UCSD-AML1 (cell line): Measurements from ENCODE around the gene EXOC7.
"Not testable (repeated sequence)": the region's sequence is repeated elsewhere in the genome, so short reads cannot be mapped to it uniquely, and the experiment has no call there.

ENCODE experiments used
- DNase-seq: peaks from one replicate; lab custom pipeline; 2025; ENCODE audit not compliant: unreplicated experiment; lab: John Stamatoyannopoulos, UW

EXOC7 gene

DNA sequence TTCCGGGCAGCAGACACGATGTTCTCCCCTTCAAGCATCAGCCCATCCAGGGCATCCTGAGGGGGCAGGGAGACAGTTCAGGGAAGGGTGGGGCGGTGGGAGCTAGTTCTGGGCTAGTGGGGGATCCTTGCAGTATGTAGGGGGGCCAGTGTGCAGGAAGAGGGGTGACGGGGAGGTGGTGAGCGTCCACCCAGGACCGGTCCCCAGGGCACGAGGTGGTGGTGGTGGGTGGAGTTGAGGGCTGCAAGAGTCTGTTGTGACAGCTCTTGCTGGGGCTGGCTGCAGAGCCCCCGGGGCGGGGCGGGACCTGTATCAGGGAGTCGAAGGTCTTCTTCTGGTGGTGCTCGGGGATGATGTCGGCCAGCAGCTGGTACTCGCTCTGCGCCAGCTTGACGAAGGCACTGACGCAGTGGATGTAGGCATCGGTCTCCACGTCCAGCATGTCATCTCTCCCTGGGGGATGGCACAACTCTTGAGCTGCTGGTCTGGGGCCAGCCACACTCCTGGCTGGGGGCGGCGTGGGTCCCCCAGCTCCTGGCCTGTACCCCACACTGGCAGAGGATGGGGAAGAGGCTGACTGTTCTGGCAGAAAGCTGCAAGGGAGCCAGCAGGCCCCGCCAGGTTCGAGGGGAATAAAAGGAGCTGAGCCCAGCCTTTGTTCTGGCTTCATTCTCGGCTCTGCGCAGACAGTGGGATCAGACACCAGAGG lies 14.6 kb downstream of the EXOC7 start:
- DNase-seq, result no peak

DNA sequence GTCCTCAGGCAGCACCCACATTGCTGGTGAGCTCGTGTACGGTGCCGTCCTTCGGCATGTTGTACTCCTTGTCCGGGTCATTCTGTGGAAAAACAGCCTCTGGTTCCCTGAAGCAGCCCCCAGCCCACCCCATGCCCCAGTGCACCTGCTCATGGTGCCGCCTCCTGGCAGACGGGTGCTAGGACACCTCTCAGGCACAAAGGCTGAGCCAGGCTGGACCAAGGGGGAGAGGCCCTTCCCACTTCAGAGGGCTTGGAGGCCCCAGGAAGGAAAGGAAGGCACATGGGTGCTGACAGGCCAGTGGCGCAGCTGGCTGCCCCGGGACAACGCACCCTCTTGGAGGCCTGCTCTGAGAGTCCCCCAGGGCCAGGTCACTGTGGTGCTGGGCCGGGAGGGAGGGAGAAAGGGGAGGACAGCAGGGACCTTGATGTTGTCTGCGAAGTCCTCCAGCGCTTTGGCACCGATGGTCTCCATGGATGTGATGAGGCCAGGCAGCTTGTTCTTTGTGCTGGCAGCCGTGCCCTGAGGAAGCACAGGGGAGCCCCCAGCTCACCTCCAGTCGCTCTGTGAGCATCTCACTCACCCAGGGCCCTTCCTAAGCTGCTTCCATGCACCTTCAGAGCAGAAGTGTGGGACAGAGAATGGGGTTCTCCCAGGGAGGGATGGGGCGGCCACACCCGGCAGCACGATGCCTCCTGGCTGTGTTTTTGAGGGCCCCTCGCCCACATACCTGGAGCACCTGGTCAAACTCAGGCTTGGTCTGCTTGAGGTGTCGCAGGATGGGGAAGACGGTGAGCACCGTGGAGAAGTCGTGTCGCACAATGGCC lies 15.3 kb downstream of the EXOC7 start:
- DNase-seq, result no peak

DNA sequence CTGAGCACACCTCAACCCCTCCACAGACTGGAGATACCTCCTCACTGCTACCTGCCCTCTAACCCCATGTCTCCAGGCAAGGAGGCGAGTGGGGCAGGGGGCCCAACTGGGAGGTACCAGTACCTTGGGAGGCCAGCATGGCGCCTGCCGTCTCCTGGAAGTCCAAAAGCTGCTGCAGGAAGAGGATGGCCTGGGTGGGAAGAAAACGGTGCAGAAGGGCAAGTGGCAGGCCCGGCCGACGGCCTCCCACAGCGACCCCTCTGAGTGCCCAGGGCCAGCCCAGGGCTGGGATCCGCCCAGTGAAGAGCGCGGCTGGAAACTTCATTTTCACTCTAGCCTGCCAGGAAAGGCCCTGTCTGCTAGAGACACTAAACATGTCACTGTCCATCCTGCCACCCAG lies 16.1 kb downstream of the EXOC7 start:
- DNase-seq, result no peak

DNA sequence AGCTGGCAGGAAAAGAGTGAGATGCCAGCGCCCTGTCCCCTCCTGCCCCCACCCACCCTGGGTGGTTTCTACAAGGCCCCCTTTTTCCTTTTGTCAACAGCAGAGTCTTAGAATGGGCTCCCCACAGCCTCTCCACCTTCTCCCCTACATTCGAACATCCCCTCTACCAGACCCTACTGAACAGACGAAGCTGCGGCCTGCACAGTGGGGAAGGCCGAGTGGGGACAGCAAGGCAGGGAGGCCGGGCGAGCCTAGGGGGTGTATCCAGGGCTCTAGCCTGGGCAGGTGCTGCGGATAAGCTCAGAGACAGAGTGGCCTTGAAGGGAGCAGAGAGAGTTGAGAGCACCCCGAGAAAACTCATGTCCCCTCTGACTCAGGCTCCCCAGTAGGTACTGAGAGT lies 17.2 kb downstream of the EXOC7 start:
- DNase-seq, result no peak

DNA sequence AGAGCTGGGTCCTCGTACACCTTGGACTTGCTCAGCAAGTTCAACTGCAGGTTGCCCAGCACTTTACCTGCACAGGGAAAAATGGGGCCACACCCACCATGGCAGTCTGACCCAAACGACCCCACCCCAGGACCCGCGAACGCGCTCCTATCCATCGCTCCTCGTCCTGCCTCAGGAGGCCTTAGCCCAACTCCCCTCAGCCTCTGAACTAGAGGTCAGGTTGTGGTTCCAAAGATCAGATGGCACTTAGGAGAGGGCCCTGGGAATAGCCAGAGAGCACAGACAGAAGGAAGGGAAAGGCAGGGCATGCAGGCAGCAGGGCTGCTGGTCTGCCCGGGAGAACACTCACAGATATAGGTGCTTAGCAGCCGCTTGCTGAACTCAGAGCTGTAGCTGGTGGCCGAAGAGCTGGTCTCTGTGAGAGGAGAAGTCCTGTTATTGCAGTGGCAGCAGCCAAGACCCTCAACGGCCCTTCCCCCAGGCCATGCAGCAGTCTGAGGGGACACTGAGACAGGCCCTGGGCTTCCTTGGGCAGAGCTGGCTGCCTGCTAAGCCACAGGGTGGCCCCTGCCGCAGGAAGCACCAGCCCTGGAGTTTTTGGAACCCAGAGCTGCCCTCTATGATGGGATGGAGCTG lies 17.7 kb downstream of the EXOC7 start:
- no peak for DNase-seq

DNA sequence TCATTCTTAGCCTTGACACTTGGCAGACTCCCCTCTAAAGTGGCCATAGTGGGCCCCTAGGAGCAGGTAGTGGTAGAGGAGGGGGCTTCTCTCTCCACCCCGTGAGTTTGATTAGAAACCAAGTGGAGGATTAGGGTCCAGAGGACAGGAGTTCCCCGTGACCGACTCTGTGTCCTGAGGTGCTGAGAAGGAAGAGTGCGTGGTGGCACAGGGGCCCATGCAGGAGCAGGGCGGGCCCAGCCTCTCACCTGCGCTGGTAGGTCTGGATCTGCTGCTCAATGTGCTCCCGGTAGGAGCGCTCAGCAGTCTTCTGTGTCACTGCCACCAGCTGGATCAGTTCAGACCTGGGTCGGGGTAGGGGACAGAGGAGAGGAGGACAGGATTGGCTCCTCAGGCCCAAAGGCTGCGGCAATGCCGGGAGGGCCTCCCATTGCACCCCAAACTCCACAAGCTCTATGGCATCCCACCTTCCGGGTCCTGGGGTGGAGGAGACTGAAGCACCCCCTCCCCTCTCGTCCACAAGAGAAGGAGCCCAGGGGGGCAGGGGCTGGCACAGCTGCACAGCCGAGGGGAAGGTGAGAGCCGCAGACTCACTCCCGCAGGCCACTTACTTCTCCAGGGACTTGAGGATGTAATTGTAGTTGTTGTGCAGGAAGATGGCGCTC lies 18.4 kb downstream of the EXOC7 start:
- no peak for DNase-seq

DNA sequence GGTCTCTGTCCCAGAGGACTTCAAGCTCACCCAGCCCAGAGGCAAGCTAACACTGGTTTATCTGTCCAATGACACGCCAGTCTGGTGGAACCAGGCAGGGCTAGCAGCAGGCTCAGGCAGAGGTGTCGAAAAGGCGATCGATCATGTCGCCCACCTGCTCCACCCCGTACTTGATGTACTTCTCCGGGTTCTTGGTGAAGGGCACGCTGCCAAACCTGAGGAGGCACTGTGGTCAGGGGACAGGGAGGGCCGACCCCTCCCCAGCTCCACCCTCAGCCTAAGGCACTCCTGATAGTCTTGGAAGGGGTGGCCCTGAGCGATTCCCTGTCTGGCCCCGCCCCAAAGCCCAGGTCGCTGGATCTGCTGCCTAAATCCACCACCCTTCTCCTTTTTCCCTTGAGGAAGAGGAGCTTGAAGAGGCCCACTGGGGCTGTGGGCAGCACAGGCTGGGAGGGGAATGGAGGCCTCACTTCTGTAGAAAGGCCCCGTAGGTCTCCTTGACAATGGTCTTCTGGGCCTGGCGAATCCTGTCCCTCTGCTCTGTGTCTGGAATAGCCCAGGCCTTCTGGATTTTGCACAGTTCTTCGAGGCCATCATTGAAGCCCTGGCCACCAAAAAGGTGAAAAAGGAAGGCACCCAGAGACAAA lies 19.9 kb downstream of the EXOC7 start:
- DNase-seq, result no peak

DNA sequence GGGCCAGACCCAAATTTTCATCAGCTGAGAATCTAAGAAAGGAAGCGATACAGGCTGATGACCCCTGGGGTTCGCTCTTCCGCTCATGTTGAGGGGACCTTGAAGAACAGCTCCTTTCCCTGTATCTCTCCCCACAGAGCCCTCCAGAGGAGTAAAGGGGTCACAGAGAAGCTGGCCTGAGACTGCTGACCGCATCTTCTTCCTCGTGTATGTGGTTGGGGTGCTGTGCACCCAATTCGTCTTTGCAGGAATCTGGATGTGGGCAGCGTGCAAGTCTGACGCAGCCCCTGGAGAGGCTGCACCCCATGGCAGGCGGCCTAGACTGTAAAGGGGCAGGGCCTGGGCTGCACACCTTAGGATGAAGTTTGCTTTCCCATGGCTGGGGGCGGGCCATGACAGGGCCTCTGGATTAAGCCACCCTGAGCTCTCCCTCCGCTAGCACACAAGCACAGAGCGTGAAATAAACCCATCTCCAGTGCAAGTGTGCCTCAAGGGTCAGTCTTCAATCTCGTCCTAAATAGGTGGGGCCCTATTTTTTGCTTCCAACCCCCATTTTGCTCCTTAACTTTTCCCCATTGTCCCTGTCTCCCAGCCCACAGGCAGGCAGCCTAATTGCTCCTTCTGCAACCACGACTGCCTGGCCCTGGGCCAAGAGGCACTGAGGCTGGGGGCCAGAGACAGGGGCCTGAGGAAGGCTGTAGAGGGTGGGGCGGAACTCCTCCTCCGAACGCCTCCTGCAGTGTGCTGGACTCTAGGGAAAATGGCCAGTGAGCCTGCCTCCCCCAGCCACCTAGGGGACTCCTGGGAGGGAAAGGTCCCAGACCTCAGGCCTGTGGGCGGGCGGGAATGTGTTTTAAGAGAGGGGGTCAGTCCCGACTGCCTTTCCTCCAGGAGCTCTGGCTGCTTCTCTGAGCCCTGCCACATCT lies 21.0 kb downstream of the EXOC7 start:
- no peak for DNase-seq

DNA sequence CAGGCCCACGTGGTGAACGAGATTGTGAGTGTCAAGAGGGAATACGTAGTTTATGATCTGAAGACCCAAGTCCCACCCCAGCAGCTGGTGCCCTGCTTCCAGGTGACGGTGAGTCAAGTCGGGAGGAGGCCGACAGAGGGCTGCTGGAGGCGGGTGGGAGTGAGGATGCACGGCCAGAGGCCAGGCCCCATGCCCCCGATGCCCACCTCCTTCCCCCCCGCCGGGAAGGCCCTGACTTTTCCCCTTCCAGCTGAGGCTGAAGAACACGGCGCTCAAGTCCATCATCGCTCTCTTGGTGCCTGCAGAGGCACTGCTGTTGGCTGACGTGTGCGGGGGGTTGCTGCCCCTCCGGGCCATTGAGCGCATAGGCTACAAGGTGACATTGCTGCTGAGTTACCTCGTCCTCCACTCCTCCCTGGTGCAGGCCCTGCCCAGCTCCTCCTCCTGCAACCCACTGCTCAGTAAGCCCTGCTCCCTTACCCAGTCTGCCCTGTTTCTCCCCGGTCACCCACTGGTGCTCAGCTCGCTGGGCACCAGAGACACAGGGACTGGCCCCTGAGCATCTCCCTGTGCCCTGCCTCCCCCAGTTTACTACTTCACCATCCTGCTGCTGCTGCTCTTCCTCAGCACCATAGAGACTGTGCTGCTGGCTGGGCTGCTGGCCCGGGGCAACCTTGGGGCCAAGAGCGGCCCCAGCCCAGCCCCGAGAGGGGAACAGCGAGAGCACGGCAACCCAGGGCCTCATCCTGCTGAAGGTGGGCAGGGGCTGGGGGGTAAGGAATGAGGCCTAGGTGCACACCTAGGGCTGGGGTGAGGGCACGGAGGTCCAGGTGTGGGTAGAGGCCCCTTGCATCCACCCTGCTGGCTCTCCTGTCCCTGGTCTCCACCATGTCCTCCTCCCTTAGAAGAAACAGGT lies 22.0 kb downstream of the EXOC7 start:
- DNase-seq, result no peak

DNA sequence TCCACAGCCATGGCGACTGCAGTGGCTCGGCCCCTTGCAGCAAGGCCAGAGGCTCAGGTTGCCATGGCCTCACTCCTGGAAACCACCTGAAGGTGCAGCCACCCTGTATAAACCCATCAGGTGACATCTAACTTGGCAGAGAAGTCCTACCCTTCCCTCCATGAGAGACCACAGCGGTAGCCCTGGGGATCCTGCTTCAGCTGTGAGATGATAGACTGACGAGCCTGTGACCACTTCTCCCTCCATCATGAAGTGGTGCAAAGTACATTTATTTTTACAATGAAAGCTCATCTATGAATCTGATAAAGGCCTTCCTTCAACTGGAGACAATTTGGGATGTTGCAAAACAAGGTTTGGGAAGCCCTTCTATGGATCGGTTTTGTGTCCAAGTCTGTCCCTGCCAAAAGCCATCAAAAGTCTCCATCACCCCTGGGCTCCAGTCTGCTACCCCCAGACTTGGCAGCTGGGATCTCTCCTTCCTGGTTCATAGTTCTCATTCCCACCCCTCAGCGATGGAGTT lies 22.8 kb downstream of the EXOC7 start:
- no peak for DNase-seq

DNA sequence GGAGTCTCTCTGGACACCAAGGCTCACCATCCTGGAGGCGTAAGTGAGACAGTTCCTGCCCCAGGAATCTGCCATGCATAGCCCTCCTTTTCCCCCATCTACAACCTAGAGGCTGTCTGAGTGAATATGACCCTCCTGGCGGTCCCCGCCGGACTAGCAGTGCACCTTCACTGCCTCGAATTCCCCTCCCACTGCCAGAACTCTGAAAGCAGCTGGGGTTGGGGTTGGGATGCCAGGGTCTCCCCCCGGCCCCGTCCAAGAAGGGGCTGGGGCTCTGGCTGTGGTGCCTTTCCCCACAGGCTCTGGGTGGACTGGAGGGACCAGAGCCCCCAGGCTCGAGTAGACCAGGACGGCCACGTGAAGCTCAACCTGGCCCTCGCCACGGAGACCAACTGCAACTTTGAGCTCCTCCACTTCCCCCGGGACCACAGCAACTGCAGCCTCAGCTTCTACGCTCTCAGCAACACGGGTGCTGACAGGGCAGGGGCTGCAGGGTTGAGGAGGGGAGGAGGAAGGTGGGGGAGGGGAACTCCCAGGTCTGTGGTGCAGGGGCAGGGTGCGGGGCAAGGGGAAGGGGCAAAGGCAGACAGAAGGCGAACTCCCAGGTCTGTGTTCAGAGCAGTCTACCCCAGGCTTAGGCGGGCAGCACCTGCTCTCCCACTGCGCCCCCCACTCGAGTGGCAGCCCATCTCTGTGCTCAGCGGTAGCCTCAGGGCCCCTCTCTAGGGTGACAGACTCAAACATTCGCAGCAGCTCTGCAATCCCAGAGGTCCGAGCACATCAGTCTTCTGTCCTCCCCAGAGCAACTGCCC lies 23.4 kb downstream of the EXOC7 start:
- no peak for DNase-seq

DNA sequence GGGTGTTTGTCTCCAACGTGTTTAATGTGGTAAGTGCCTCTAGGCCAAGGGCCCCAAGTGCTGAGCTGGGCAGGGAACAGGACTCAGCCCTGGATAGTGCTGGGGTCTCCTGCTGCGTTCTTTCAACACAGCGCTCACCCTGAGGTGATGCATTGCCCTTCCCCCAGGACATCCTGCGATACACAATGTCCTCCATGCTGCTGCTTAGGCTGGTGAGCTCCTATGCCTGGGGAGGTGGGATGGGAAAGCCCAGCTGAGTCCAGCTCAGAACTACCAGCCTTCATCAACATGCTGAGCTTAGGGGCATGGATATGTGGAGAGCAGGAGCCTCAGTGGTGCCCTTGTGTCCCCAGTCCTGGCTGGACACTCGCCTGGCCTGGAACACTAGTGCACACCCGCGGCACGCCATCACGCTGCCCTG lies 24.0 kb downstream of the EXOC7 start:
- no peak for DNase-seq

DNA sequence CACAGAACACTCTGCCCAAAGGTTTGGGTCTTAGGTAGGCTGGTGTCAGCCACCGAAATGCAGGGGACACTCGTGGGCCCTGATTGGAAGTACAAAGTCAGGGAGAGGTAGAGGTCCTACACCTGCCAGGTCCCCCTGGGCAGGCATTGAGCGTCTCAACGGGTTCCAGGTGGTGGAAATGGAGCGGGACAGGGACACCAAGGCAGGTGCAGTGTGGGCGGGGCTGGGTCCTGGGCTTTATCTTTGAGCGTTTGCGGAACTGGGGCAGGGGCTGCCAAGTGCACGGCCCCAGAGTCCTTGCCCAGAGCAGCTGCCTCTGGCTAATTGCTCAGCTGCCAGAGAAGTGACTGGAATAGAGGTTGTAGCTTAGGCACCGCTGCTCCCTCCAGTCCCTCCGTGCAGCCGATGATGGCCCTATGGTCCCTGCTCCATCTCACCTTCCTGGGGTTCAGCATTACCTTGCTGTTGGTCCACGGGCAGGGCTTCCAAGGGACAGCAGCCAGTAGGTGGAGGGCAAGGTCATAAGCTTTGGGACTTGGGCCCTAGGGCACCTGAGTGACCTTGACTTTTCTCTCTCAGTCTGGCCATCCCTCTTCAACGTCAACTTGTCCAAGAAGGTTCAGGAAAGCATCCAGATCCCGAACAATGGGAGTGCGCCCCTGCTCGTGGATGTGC lies 24.6 kb downstream of the EXOC7 start, which contains the start of gene ZACN:
Gene ZACN, plus strand, starts transcription at position 323 of the 675 bp plus-strand sequence. Its CDS starts 83 bp downstream, at position 406.
- DNase-seq, result no peak

DNA sequence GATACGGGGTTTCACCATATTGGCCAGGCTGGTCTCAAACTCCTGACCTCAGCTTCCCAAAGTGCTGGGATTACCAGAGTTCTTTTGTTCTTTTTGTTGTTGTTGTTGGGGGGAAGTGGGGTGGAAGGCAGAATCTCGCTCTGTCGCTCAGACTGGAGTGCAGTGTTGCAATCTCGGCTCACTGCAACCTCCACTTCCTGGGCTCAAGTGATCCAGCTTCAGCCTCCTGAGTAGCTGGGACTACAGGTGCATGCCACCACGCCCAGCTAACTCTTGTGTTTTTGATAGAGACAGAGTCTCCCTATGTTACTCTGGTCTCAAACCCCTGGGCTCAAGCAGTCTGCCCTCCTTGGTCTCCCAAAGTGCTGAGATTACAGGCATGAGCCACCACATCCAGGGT lies 25.2 kb downstream of the EXOC7 start:
- DNase-seq, result not testable (repeated sequence)

DNA sequence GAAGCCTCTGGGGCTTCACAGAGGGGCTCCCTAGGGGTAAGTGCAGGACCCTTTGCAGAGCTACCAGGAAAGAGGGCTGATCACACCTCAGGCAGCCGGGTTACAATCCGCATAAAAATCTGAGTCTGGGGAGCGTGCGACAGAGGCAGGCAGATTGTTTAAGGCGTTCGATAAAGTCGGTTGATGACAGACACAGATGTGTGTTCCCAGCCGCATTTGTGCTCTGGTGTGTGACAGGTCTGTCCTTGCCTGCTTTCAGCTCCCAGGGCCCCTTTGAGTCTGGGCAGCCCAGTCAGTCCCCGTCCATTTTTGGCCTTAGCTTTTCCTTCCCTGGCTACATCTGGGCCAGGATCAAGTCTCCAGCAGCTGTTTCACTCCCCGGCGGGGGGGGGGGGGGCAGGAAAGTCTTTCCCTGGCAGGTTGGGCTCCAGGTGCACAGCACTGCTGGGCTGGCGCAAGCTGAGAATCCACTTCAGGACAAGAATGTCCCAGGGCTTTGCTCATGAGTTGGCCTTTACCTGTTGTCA lies 25.9 kb downstream of the EXOC7 start:
- DNase-seq, result no peak

DNA sequence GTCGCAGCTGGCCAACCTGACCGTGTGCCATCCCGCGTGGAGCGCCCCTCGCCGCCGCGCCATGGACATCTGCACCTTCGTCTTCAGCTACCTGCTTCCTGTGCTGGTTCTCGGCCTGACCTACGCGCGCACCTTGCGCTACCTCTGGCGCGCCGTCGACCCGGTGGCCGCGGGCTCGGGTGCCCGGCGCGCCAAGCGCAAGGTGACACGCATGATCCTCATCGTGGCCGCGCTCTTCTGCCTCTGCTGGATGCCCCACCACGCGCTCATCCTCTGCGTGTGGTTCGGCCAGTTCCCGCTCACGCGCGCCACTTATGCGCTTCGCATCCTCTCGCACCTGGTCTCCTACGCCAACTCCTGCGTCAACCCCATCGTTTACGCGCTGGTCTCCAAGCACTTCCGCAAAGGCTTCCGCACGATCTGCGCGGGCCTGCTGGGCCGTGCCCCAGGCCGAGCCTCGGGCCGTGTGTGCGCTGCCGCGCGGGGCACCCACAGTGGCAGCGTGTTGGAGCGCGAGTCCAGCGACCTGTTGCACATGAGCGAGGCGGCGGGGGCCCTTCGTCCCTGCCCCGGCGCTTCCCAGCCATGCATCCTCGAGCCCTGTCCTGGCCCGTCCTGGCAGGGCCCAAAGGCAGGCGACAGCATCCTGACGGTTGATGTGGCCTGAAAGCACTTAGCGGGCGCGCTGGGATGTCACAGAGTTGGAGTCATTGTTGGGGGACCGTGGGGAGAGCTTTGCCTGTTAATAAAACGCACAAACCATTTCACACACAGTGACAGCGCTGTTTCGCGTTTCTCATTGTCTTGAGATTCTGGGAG lies 26.6 kb downstream of the EXOC7 start:
- DNase-seq, result no peak
